Endothelial cell of umbilical vein (primary cell): ENCODE measurements around the gene SYTL3.
"Not testable (repeated sequence)": the region's sequence is repeated elsewhere in the genome, so short reads cannot be mapped to it uniquely, and the experiment has no call there.

Experiments used
- CTCF ChIP-seq, 2 donors: IDR thresholded peaks; 1 replicate in 1 of 2; 2 replicates in 1 of 2; pipeline ENCODE4 v1.5.1; 2011; ENCODE audit warnings: low read length in 2 of 2, mild to moderate bottlenecking in 2 of 2, moderate library complexity in 2 of 2, control low read depth in 1 of 2, inconsistent platforms in 1 of 2, low read depth in 1 of 2; ENCODE audit not compliant: insufficient read depth in 1 of 2; ENCODE audit errors: extremely low read depth in 1 of 2
- MAX ChIP-seq: IDR thresholded peaks from 2 replicates; pipeline ENCODE4 v1.6.1; 2011; ENCODE audit not compliant: insufficient read depth, insufficient read length

GRCh38 chr6:158672119-158672518, 22.3 kb downstream of the SYTL3 start:
- not testable (repeated sequence) for TF ChIP-seq CTCF (IDR thresholded peaks at IDR 0.05; ENCODE audit: extremely low read depth in 1 of 2, insufficient read depth in 1 of 2, low read depth in 1 of 2, low read length in 2 of 2); MAX
